Measurements from ENCODE around the gene ALDH1A1. TPM values are rescaled to one million over a fixed set of nuclear protein-coding genes. Genes with fewer than 3 reads are reported as not detected.

The ALDH1A1 gene
- total RNA-seq: not detected

GRCh38 chr9:72952914-72953313, at the start of gene ALDH1A1:
ALDH1A1 (minus strand) TSS chr9:72953053; CDS start chr9:72953000, 53 bp downstream.
- H3K9me3 Mint-ChIP-seq: peaks cover 2% of the 10 kb centered on the region
- peaks cover 5% of the 10 kb centered on the region for H3K4me1 Mint-ChIP-seq (ENCODE audit: low read depth)
- H3K27me3 Mint-ChIP-seq (ENCODE audit: low read depth): peaks cover 33% of the 10 kb centered on the region
- no peak within 1 kb of the TSS for H3K27ac Mint-ChIP-seq
- CTCF ChIA-PET: no interaction called here
- DNase-seq: no peak
- no peak within 1 kb of the TSS for H3K4me3 Mint-ChIP-seq
- H3K36me3 Mint-ChIP-seq (ENCODE audit: low read depth): no peaks in the 10 kb centered on the region
- intact Hi-C loops (cut with micrococcal nuclease): no loop called here

- CTCF ChIA-PET: interaction anchor here (0.6 kb wide), 1 partner anchor 798 kb away, joined by 3 read pairs; no protein-coding TSS in a partner anchor
Measured at GRCh38 chr9:73001860-73002259, 49.0 kb upstream of the ALDH1A1 start.

GRCh38 chr9:72998363-72998762, 45.5 kb upstream of the ALDH1A1 start:
- Mint-ChIP-seq H3K27ac (no peak overlapping the region), H3K9me3 (no peaks in the 10 kb centered on the region), H3K4me3 (no peak overlapping the region), H3K36me3 (ENCODE audit: low read depth) (no peaks in the 10 kb centered on the region), H3K4me1 (ENCODE audit: low read depth) (no peaks in the 10 kb centered on the region), H3K27me3 (ENCODE audit: low read depth) (peaks cover 15% of the 10 kb centered on the region)
- CTCF ChIA-PET: no interaction called here
- no peak for DNase-seq
- intact Hi-C loops (cut with micrococcal nuclease): no loop called here

More at GRCh38 chr9:73001860-73002259, 49.0 kb upstream of the ALDH1A1 start:
- no peak overlapping the region for H3K27ac Mint-ChIP-seq
- DNase-seq: no peak
- no peak overlapping the region for H3K4me3 Mint-ChIP-seq
- no peaks in the 10 kb centered on the region for H3K36me3 Mint-ChIP-seq (ENCODE audit: low read depth)
- H3K9me3 Mint-ChIP-seq: no peaks in the 10 kb centered on the region
- H3K4me1 Mint-ChIP-seq (ENCODE audit: low read depth): no peaks in the 10 kb centered on the region
- intact Hi-C loops (cut with micrococcal nuclease): no loop called here
- peaks cover 25% of the 10 kb centered on the region for H3K27me3 Mint-ChIP-seq (ENCODE audit: low read depth)

GRCh38 chr9:72997387-72997995, 44.6 kb upstream of the ALDH1A1 start:
- CTCF ChIA-PET: no interaction called here
- intact Hi-C loops (cut with micrococcal nuclease): no loop called here
- no peaks in the 10 kb centered on the region for H3K9me3 Mint-ChIP-seq

GRCh38 chr9:72996684-72997314, 43.9 kb upstream of the ALDH1A1 start:
- Mint-ChIP-seq H3K4me1 (ENCODE audit: low read depth) (no peaks in the 10 kb centered on the region), H3K27me3 (ENCODE audit: low read depth) (peaks cover 21% of the 10 kb centered on the region), H3K9me3 (no peaks in the 10 kb centered on the region), H3K4me3 (no peak overlapping the region), H3K36me3 (ENCODE audit: low read depth) (no peaks in the 10 kb centered on the region), H3K27ac (no peak overlapping the region)
- intact Hi-C loops (cut with micrococcal nuclease): no loop called here
- CTCF ChIA-PET: no interaction called here
- DNase-seq: no peak

More at GRCh38 chr9:72997387-72997995, 44.6 kb upstream of the ALDH1A1 start:
- no peak overlapping the region for H3K27ac Mint-ChIP-seq
- H3K27me3 Mint-ChIP-seq (ENCODE audit: low read depth): peaks cover 18% of the 10 kb centered on the region
- H3K4me3 Mint-ChIP-seq: no peak overlapping the region
- no peaks in the 10 kb centered on the region for H3K36me3 Mint-ChIP-seq (ENCODE audit: low read depth)
- no peaks in the 10 kb centered on the region for H3K4me1 Mint-ChIP-seq (ENCODE audit: low read depth)
- DNase-seq: no peak

GRCh38 chr9:72996114-72996513, 43.3 kb upstream of the ALDH1A1 start:
- CTCF ChIA-PET: no interaction called here
- H3K9me3 Mint-ChIP-seq: no peaks in the 10 kb centered on the region
- no peak for DNase-seq
- intact Hi-C loops (cut with micrococcal nuclease): no loop called here
- peaks cover 21% of the 10 kb centered on the region for H3K27me3 Mint-ChIP-seq (ENCODE audit: low read depth)
- no peak overlapping the region for H3K27ac Mint-ChIP-seq
- no peak overlapping the region for H3K4me3 Mint-ChIP-seq
- H3K36me3 Mint-ChIP-seq (ENCODE audit: low read depth): no peaks in the 10 kb centered on the region
- no peaks in the 10 kb centered on the region for H3K4me1 Mint-ChIP-seq (ENCODE audit: low read depth)

- intact Hi-C loops (cut with micrococcal nuclease): no loop called here
- DNase-seq: no peak
- CTCF ChIA-PET: no interaction called here
- no peaks in the 10 kb centered on the region for H3K36me3 Mint-ChIP-seq (ENCODE audit: low read depth)
- no peaks in the 10 kb centered on the region for H3K4me1 Mint-ChIP-seq (ENCODE audit: low read depth)
- no peaks in the 10 kb centered on the region for H3K9me3 Mint-ChIP-seq
- H3K27ac Mint-ChIP-seq: no peak overlapping the region
- H3K4me3 Mint-ChIP-seq: no peak overlapping the region
- H3K27me3 Mint-ChIP-seq (ENCODE audit: low read depth): peaks cover 21% of the 10 kb centered on the region
Measured at GRCh38 chr9:72995131-72996024, 42.5 kb upstream of the ALDH1A1 start.

GRCh38 chr9:72991772-72992171, 38.9 kb upstream of the ALDH1A1 start:
- Mint-ChIP-seq H3K4me1 (ENCODE audit: low read depth) (no peaks in the 10 kb centered on the region), H3K27me3 (ENCODE audit: low read depth) (peaks cover 9% of the 10 kb centered on the region), H3K36me3 (ENCODE audit: low read depth) (no peaks in the 10 kb centered on the region), H3K4me3 (no peak overlapping the region), H3K9me3 (no peaks in the 10 kb centered on the region), H3K27ac (no peak overlapping the region)
- intact Hi-C loops (cut with micrococcal nuclease): no loop called here
- CTCF ChIA-PET: no interaction called here
- DNase-seq: no peak

GRCh38 chr9:72990397-72991182, 37.7 kb upstream of the ALDH1A1 start:
- Mint-ChIP-seq H3K27me3 (ENCODE audit: low read depth) (peaks cover 6% of the 10 kb centered on the region), H3K9me3 (no peaks in the 10 kb centered on the region), H3K4me3 (no peak overlapping the region), H3K27ac (no peak overlapping the region), H3K36me3 (ENCODE audit: low read depth) (no peaks in the 10 kb centered on the region), H3K4me1 (ENCODE audit: low read depth) (no peaks in the 10 kb centered on the region)
- DNase-seq: no peak
- intact Hi-C loops (cut with micrococcal nuclease): no loop called here
- CTCF ChIA-PET: no interaction called here

- no peak for DNase-seq
- Mint-ChIP-seq H3K36me3 (ENCODE audit: low read depth) (no peaks in the 10 kb centered on the region), H3K9me3 (no peaks in the 10 kb centered on the region), H3K4me1 (ENCODE audit: low read depth) (no peaks in the 10 kb centered on the region), H3K27ac (no peak overlapping the region), H3K4me3 (no peak overlapping the region), H3K27me3 (ENCODE audit: low read depth) (no peaks in the 10 kb centered on the region)
- CTCF ChIA-PET: no interaction called here
- intact Hi-C loops (cut with micrococcal nuclease): no loop called here
Measured at GRCh38 chr9:72986522-72987116, 33.8 kb upstream of the ALDH1A1 start.

- H3K4me1 Mint-ChIP-seq (ENCODE audit: low read depth): no peaks in the 10 kb centered on the region
- H3K4me3 Mint-ChIP-seq: no peak overlapping the region
- CTCF ChIA-PET: no interaction called here
- no peaks in the 10 kb centered on the region for H3K27me3 Mint-ChIP-seq (ENCODE audit: low read depth)
- no peak for DNase-seq
- no peaks in the 10 kb centered on the region for H3K9me3 Mint-ChIP-seq
- no peak overlapping the region for H3K27ac Mint-ChIP-seq
- intact Hi-C loops (cut with micrococcal nuclease): no loop called here
- H3K36me3 Mint-ChIP-seq (ENCODE audit: low read depth): no peaks in the 10 kb centered on the region
Measured at GRCh38 chr9:72985746-72986145, 32.9 kb upstream of the ALDH1A1 start.

GRCh38 chr9:72984991-72985390, 32.1 kb upstream of the ALDH1A1 start:
- no peaks in the 10 kb centered on the region for H3K27me3 Mint-ChIP-seq (ENCODE audit: low read depth)
- CTCF ChIA-PET: no interaction called here
- no peaks in the 10 kb centered on the region for H3K36me3 Mint-ChIP-seq (ENCODE audit: low read depth)
- no peaks in the 10 kb centered on the region for H3K9me3 Mint-ChIP-seq
- DNase-seq: no peak
- no peak overlapping the region for H3K4me3 Mint-ChIP-seq
- no peaks in the 10 kb centered on the region for H3K4me1 Mint-ChIP-seq (ENCODE audit: low read depth)
- intact Hi-C loops (cut with micrococcal nuclease): no loop called here
- H3K27ac Mint-ChIP-seq: no peak overlapping the region
